PC-3 (cell line): ENCODE results near the gene CRTAC1.

ENCODE experiments used
- CTCF ChIP-seq: fragments of 300-600 bp; sonication (generic); conservative IDR thresholded peaks from 2 replicates; pipeline ENCODE4 v1.5.1; 2017; ENCODE audit warnings: antibody characterized with exemption, low read depth, mild to moderate bottlenecking, low read length
- EZH2phosphoT487 ChIP-seq: fragments of 300-600 bp; sonication (generic); IDR thresholded peaks from 2 replicates; pipeline ENCODE4 v1.6.1; 2018; ENCODE audit warnings: mild to moderate bottlenecking, antibody characterized with exemption, low read length, borderline replicate concordance

- no peak for TF ChIP-seq EZH2phosphoT487
- no peak for TF ChIP-seq CTCF
These were observed 185.7 kb downstream of the CRTAC1 start for GRCh38 chr10:97844678-97845077.
